ENCODE measurements around the gene CARD9. TPM values are rescaled to one million over a fixed set of nuclear protein-coding genes. Genes with fewer than 3 reads are reported as not detected.

Gene CARD9
- total and polyA plus RNA-seq, 7 donors = 0.26 to 1.1 (median 0.56) TPM

- no peaks in the 10 kb centered on the region for H3K9me3 ChIP-seq
- peaks cover 0 to 48% (median 8%) of the 10 kb centered on the region in 3 donors for H3K27me3 ChIP-seq (ENCODE audit: insufficient read depth in 3 of 3, low read length in 2 of 3)
- H3K36me3 ChIP-seq (ENCODE audit: insufficient read depth in 1 of 2, low read depth in 1 of 2) = no peaks in the 10 kb centered on the region
- intact Hi-C loops (cut with DNase I) = no loop called here
- WGBS, 3 donors = 26 to 38% (median 37%) methylated on average over 26 to 28 of the region's 28 CpGs
- no peak overlapping the region for H3K27ac ChIP-seq
- no peak for TF ChIP-seq CTCF (IDR thresholded peaks at IDR 0.05)
- H3K4me1 ChIP-seq = peaks cover 5% of the 10 kb centered on the region
- ATAC-seq (no peak), DNase-seq (no peak)
- H3K4me3 ChIP-seq = no peak overlapping the region
Measured at GRCh38 chr9:136326061-136326760, 47.3 kb downstream of the CARD9 start.

GRCh38 chr9:136325358-136325757 lies 48.1 kb downstream of the CARD9 start:
- no peaks in the 10 kb centered on the region for H3K9me3 ChIP-seq
- DNase-seq (no peak), ATAC-seq (no peak)
- no peak overlapping the region for H3K4me3 ChIP-seq
- no peak for TF ChIP-seq CTCF (IDR thresholded peaks at IDR 0.05)
- no peaks in the 10 kb centered on the region for H3K36me3 ChIP-seq (ENCODE audit: insufficient read depth in 1 of 2, low read depth in 1 of 2)
- peaks cover 5% of the 10 kb centered on the region for H3K4me1 ChIP-seq
- WGBS, 3 donors = 81 to 93% (median 87%) methylated on average over 13 of the region's 13 CpGs
- intact Hi-C loops (cut with DNase I) = no loop called here
- H3K27me3 ChIP-seq (ENCODE audit: insufficient read depth in 3 of 3, low read length in 2 of 3) = peaks cover 0 to 52% (median 8%) of the 10 kb centered on the region in 3 donors
- no peak overlapping the region for H3K27ac ChIP-seq

GRCh38 chr9:136324501-136325300 lies 48.8 kb downstream of the CARD9 start:
- DNase-seq = no peak
- H3K27ac ChIP-seq = no peak overlapping the region
- no peak for TF ChIP-seq CTCF (IDR thresholded peaks at IDR 0.05)
- H3K27me3 ChIP-seq (ENCODE audit: insufficient read depth in 3 of 3, low read length in 2 of 3) = peaks cover 0 to 52% (median 8%) of the 10 kb centered on the region in 3 donors
- ATAC-seq = peak in 1 of 4 donors; percentile 20
- no peaks in the 10 kb centered on the region for H3K9me3 ChIP-seq
- WGBS, 3 donors = 67 to 74% (median 71%) methylated on average over 24 of the region's 24 CpGs
- H3K4me1 ChIP-seq = peaks cover 5% of the 10 kb centered on the region
- H3K36me3 ChIP-seq (ENCODE audit: insufficient read depth in 1 of 2, low read depth in 1 of 2) = no peaks in the 10 kb centered on the region
- intact Hi-C loops (cut with DNase I) = no loop called here
- H3K4me3 ChIP-seq = no peak overlapping the region

GRCh38 chr9:136323371-136323789 lies 50.1 kb downstream of the CARD9 start:
- no peak for DNase-seq
- Histone ChIP-seq H3K4me3 (no peak overlapping the region), H3K36me3 (ENCODE audit: insufficient read depth in 1 of 2, low read depth in 1 of 2) (no peaks in the 10 kb centered on the region), H3K27ac (no peak overlapping the region), H3K9me3 (no peaks in the 10 kb centered on the region), H3K27me3 (ENCODE audit: insufficient read depth in 3 of 3, low read length in 2 of 3) (peaks cover 0 to 43% (median 8%) of the 10 kb centered on the region in 3 donors), H3K4me1 (peaks cover 5% of the 10 kb centered on the region)
- intact Hi-C loops (cut with DNase I) = no loop called here
- 60 to 67% (median 64%) methylated on average over 17 of the region's 17 CpGs for WGBS, 3 donors
- no peak for TF ChIP-seq CTCF (IDR thresholded peaks at IDR 0.05)
- no peak for ATAC-seq

Measured in psoas muscle (tissue), 8 donors.